HFF-Myc (cell line): ENCODE results near the gene CAB39L.
A peak's percentile ranks its signal among the peaks of the same experiment; 100 is the strongest.

ENCODE experiments used
- DNase-seq: peaks from one replicate; pipeline ENCODE4 v3.0.0-alpha.2; 2011; ENCODE audit warnings: low read depth; ENCODE audit errors: extremely low read depth
- H3K4me3 ChIP-seq: replicated peaks from 2 replicates; pipeline ENCODE4 v1.5.1; 2011; ENCODE audit warnings: low read depth, mild to moderate bottlenecking, control low read depth, low read length
- TF ChIP-seq, protein P1 (sequence below): IDR thresholded peaks from 2 replicates; pipeline ENCODE4 v1.5.1; 2012; ENCODE audit warnings: mild to moderate bottlenecking, low read depth, low read length, control low read depth; ENCODE audit errors: missing control alignments

The CAB39L gene

DNA sequence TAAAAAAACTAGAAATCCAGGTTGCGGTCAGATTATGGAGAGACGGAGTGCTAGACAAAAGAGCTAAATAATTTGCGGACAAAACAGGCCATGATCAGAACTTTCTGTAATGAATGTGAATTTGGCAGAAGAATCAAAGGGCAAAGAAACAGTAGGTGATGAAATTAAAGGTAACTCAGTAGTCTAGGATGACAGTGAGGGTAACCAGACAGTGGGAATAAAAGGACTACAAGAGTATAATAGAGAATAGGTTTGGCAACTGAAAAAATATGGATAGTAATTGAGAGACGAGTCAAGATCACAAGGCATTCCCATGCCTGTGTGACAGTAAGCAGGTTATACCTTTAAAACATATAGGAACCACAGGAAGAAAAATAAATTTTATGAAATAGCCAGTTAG is 35.9 kb downstream of the CAB39L start:
- DNase-seq, result no peak
- TF ChIP-seq, protein P1, sequence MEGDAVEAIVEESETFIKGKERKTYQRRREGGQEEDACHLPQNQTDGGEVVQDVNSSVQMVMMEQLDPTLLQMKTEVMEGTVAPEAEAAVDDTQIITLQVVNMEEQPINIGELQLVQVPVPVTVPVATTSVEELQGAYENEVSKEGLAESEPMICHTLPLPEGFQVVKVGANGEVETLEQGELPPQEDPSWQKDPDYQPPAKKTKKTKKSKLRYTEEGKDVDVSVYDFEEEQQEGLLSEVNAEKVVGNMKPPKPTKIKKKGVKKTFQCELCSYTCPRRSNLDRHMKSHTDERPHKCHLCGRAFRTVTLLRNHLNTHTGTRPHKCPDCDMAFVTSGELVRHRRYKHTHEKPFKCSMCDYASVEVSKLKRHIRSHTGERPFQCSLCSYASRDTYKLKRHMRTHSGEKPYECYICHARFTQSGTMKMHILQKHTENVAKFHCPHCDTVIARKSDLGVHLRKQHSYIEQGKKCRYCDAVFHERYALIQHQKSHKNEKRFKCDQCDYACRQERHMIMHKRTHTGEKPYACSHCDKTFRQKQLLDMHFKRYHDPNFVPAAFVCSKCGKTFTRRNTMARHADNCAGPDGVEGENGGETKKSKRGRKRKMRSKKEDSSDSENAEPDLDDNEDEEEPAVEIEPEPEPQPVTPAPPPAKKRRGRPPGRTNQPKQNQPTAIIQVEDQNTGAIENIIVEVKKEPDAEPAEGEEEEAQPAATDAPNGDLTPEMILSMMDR, result no peak
- H3K4me3 ChIP-seq, result no peak overlapping the region

DNA sequence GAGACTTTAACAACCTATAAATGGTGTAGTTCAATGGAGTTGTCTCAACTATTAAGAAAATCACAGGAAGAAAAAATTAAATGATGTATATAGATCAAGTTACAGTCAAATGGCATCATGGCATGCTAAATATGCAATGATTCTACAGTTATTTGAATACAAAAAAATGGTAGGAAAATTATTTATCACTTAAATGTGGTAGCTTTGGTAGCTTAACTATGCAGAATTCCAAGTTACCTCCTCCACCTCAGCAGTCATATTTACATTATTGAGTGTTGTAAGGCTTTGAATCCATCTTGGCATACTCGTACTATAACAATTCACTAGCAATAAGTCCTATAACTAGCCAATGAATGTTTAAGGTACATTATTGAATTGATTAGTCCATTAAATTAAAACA is 36.8 kb downstream of the CAB39L start:
- TF ChIP-seq, protein P1, result no peak
- H3K4me3 ChIP-seq, result no peak overlapping the region
- DNase-seq, result no peak

DNA sequence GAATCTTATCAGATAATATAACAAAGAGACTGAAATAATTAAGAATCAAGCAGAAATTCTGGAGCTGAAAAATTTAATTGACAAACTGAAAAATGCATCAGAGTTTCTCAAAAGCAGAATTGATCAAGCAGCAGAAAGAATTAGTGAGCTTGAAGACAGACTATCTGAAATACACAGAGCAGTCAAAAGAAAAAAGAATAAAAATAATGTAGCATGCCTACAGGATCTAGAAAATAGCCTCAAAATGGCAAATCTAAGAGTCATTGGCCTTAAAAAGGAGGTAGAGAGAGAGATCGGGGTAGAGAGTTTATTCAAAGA is 39.2 kb downstream of the CAB39L start:
- no peak for DNase-seq
- TF ChIP-seq, protein P1, result no peak
- H3K4me3 ChIP-seq, result no peak overlapping the region

DNA sequence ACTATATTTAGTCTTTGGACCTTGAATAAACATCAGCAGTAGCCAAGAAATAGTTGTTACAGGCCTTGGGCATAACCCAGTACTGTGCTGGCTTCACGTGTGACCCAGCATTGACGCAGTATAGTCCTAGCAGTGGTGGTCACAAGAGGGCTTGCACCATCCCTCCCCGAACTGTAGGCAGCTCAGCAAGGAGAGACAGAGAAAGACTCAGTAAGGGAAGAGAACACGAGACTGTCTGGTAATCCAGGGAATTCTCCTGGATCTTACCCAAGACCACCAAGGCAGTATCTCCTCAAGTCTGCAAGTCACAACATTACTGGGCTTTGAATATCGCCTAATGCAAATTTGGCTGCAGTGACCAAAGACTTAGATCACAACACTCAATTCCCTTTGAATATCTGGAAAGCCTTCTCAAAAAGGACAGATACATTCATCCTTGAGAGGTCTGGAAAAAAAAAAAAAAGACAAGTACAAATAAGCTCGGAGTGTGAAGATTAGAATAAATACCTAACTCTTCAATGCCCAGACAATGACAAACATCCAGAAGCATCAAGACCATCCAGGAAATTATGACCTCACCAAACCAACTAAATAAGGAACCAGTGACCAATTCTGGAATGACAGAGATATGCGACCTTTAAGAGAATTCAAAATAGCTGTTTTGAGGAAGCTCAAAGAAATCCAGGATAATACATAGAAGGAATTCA is 39.7 kb downstream of the CAB39L start:
- H3K4me3 ChIP-seq, result no peak overlapping the region
- TF ChIP-seq, protein P1, result no peak
- DNase-seq, result no peak

DNA sequence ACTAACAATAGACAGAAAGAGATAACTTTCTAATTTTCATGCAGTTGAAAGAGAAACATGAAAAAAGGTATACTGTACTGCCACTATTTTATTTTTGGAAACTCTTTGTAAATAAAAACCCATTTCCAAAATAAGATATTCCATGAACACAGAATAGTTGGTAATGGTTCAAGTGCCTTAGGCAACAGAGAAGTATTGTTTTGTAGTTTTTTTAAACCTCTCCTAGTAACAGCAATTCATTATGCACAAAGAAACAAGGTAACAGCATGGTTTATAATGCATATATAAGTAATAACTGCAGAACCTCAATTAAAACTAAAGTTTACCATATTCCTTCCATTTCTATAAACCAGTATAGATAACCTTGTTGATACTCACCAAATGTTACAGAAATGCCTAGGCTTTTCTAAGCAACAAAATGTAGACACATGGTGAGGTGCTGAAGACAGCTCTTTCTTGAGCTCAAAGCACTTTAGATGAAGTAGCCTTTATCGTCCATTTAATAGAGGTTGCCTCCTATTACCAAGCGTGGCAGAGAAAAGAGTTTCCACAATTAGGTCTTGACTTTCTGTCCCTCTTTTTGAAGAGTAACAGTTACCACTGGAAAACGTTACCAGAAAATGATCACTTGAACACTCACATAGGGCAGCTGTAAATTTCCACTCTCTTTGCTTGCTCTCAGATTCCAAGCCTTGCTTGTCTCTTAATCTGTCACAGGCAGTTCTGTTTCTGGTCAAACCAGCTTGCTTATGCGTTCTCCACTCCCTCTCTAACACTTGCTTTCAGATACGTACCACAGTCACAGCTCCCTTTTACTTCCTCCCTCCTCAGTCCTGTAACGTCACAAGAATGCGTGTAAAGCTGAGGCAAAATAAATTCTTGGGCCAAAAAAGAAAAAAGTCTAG is 42.9 kb downstream of the CAB39L start:
- DNase-seq, result peak; percentile 14
- H3K4me3 ChIP-seq, result 0 out of 2 replicates have a peak overlapping the region, but pooled peaks have one; percentile 7
- TF ChIP-seq, protein P1, result no peak

DNA sequence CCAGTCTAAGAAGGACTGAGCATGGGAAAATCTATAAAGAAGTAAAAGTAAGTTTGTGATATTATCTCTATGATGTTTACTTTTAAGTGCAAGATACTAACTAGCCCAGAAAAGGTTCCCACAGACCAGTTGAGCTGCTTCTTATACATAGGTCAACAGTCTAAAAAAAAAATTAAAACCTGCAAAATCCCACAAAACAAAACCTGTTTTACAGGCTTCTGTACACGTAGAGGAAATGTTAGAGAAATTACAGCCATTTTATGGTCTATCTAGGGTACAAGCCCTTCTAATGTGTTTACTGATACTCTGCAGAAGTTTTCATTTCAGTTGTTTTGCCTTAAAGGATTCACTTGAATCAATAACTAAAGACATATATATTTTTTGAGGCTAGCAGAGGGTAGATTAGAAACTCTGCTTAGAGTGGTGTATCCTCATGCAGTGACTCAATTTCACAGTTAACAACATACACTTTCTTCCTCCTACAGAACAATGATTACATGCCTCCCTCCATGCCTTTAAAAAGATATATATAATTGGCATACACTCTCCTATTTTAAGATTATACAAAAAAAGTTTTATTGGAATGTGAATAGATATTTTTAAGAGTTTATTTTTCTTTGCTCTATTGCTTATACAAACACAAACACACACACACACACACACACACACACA is 43.9 kb downstream of the CAB39L start:
- TF ChIP-seq, protein P1, result no peak
- H3K4me3 ChIP-seq, result no peak overlapping the region
- no peak for DNase-seq
